SJCRH30 (cell line): ENCODE data around the gene HSD3B7. TPM values are rescaled to one million over a fixed set of nuclear protein-coding genes. Genes with fewer than 3 reads are reported as not detected.
A peak's percentile ranks its signal among the peaks of the same experiment; 100 is the strongest.

Source experiments
- DNase-seq, 2 experiments: peaks; one replicate each; pipeline ENCODE4 v3.0.0-alpha.2; 2015 to 2020
- H3K27ac ChIP-seq: fragments of 250-450 bp; sonication (Bioruptor Pico); 2 replicates; pipeline ENCODE4 v1.5.1; 2020; ENCODE audit warnings: mild to moderate bottlenecking, moderate library complexity
- H3K27me3 ChIP-seq: fragments of 250-450 bp; sonication (Bioruptor Pico); 2 replicates; pipeline ENCODE4 v1.5.1; 2020; ENCODE audit warnings: mild to moderate bottlenecking, moderate library complexity
- H3K36me3 ChIP-seq: fragments of 250-450 bp; sonication (Bioruptor Pico); 2 replicates; pipeline ENCODE4 v1.5.1; 2020; ENCODE audit warnings: mild to moderate bottlenecking, moderate library complexity
- H3K4me1 ChIP-seq: fragments of 250-450 bp; sonication (Bioruptor Pico); 2 replicates; pipeline ENCODE4 v1.5.1; 2020; ENCODE audit warnings: mild to moderate bottlenecking, moderate library complexity
- H3K4me3 ChIP-seq: fragments of 250-450 bp; sonication (Bioruptor Pico); 2 replicates; pipeline ENCODE4 v1.5.1; 2020; ENCODE audit warnings: mild to moderate bottlenecking, moderate library complexity
- H3K9me3 ChIP-seq: fragments of 250-450 bp; sonication (Bioruptor Pico); replicated peaks from 2 replicates; pipeline ENCODE4 v1.5.1; 2020; ENCODE audit warnings: mild to moderate bottlenecking, moderate library complexity
- total RNA-seq: library from RNA; depleted of rRNA; stranded (reverse); fragments of >200 nt; shearing (Covaris generic); gene quantifications from 2 replicates; pipeline ENCODE4 v1.2.3, GENCODE V29; 2014

The HSD3B7 gene
- total RNA-seq, 1 experiment from 2014 or later: 3.4 TPM

DNA sequence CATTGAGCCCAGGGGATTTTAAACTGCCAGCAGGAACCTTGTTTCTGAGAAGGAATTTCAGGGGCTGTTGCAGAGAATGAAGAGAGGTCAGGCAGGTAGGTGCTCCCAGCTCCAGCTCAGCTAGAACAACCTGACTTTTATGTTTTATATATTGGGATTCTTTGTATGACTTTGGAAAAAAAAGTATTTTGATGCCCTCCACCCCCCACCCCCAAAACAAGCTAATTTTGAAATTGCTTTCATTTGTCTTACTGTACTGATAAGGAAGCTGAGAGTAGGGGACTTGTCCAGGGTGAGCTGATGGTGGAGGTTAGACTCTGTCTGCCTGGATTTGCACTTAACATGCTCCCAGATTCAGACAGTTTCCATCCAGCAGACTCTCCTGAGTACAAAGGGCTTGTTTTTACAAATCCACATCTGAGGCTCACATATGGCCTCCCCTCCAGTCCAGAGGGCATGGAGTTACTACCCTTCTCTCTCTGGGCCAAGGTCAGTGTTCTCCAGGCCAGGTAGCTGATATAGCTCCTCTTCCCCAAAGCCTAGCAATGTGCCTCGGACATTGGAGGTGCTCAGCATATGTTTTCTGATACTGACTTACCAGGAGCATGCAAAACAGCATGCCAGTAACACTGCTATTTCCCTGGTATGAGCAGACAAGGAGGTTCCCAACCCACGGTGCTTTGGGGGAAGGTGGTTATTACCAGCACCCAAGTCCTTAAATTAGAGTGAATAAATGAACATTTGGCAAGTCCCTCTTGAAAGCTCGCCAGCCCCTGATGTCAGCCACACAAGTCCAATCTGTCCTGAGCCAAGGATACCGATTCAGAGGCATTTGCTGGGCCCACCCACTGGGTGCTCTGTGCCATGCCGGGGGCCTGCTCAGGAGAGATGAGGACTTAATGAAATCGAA is 14.1 kb downstream of the HSD3B7 start:
- Histone ChIP-seq H3K4me3 (no peak overlapping the region), H3K9me3 (no peaks in the 10 kb centered on the region), H3K27ac (peak overlapping the region; percentile 69), H3K4me1 (peaks cover 27% of the 10 kb centered on the region), H3K27me3 (no peaks in the 10 kb centered on the region), H3K36me3 (no peaks in the 10 kb centered on the region)
- no peak for DNase-seq

DNA sequence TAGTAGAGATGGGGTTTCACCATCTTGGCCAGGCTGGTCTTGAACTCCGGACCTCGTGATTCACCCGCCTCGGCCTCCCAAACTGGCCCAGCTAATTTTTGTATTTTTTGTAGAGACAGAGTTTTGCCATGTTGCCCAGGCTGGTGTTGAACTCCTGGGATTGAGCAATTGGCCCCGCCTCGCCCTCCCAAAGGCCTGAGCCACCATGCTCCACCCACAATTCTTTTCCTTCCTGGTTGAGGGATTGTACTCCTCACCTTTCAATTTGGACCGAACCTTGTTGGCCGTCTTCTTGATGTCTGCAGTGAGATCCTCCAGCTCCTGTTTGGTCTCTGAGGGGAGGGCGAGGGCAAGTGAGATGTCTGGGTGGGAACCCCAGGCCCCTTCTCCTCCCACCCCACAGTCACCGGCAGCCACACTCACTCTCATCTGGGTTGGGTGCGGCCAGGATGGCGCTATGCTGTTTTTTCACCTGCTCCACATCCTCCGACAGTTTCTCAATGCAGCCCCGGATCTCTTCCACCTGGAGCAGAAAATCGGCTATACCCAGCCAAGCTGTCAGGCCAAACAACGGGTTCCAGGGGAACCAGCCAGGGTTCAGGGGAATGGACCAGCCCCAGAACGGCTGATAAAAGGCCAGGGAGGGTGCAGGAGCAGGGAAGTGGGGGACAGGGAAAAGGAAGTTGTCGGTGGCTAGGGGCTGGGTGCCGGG is 15.8 kb downstream of the HSD3B7 start:
- no peak for DNase-seq
- H3K27me3 ChIP-seq: no peaks in the 10 kb centered on the region
- H3K4me3 ChIP-seq: no peak overlapping the region
- no peaks in the 10 kb centered on the region for H3K9me3 ChIP-seq
- H3K4me1 ChIP-seq: peaks cover 27% of the 10 kb centered on the region
- no peaks in the 10 kb centered on the region for H3K36me3 ChIP-seq
- no peak overlapping the region for H3K27ac ChIP-seq

DNA sequence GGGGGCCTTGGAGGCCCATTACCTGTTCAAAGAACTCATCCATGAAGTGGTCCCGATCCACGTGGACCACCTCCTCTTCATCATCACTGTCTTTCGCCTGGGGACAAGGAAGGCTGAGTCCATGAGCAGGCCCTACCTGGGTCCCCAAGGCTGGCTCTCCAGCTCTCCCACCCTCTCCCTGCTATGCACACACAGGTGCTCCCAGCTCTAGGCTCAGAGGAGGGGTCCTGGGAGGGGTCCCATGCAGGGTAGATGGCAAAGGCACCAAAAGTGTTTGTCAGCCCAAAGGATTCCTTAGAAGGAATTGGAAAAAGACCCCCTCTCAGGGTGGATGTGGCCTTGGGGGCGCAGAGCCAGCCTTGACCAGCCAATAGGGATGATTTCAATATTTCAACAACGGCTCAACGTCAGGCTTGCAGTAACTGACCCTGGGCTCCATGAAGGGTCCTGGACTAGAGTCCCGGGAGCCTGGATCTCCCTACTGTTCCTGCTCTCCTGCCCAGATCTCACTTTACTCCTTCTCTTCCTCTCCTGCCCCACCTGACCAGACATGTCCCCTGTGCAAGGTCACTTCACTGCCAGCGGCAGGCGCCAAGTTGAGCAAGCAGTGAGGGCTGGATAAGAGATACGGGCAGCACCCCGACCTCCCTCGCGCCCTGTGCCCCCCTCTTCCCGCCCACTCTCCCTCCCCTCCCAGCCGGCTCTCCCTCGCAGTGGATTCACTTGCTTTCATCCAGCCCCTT is 16.7 kb downstream of the HSD3B7 start:
- no peaks in the 10 kb centered on the region for H3K36me3 ChIP-seq
- H3K27ac ChIP-seq: no peak overlapping the region
- peaks cover 27% of the 10 kb centered on the region for H3K4me1 ChIP-seq
- no peaks in the 10 kb centered on the region for H3K9me3 ChIP-seq
- H3K4me3 ChIP-seq: no peak overlapping the region
- H3K27me3 ChIP-seq: no peaks in the 10 kb centered on the region
- no peak for DNase-seq

DNA sequence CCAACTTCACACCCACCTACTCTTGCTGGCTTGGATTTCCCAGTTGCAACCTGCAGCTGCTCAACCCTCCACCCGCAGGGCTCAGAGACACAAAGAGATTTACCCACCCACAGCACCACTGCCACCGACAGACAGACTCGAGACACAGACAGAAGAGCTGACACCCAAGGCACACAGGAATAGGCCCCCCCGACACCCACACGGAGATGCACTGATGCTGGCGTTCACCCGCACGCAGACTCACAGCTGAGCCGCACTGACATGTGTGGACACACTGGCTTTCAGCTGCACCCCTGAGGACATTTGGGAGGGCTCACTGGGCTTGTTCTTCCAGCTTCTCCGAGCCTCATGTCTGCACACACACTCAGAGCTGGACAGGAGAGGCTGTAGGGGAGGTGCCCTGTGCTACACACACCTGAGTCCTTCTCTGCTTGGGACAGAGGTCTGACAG is 17.3 kb downstream of the HSD3B7 start:
- no peaks in the 10 kb centered on the region for H3K9me3 ChIP-seq
- no peak overlapping the region for H3K4me3 ChIP-seq
- DNase-seq: peak in 1 of 2 experiments; percentile 50
- H3K27me3 ChIP-seq: no peaks in the 10 kb centered on the region
- H3K4me1 ChIP-seq: peaks cover 27% of the 10 kb centered on the region
- no peak overlapping the region for H3K27ac ChIP-seq
- no peaks in the 10 kb centered on the region for H3K36me3 ChIP-seq

DNA sequence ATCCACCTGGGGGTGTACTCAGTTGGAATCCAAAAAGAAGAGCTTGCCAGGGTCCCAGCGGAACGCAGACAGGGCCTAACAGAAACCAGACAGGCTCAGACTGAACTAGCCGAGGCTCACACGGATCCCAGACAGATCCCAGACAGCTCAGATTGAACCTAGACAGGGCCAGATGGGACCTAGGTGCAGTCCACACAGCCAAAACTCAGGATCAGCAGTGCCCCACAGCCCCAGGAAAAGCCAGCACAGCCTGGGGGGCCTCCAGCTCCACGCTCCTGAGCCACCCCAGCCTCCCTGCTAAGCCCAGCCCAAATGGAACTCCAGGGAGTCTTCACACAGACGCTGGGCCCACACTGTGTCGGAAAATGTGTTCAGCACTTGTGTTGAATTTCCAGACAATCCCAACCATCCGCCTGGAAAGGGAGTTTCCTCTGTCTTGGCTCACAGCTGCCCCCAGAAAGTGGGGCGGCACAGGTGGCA is 17.9 kb downstream of the HSD3B7 start:
- H3K4me1 ChIP-seq: peaks cover 21% of the 10 kb centered on the region
- no peak for DNase-seq
- H3K27me3 ChIP-seq: no peaks in the 10 kb centered on the region
- H3K27ac ChIP-seq: no peak overlapping the region
- H3K36me3 ChIP-seq: no peaks in the 10 kb centered on the region
- H3K9me3 ChIP-seq: no peaks in the 10 kb centered on the region
- H3K4me3 ChIP-seq: no peak overlapping the region

DNA sequence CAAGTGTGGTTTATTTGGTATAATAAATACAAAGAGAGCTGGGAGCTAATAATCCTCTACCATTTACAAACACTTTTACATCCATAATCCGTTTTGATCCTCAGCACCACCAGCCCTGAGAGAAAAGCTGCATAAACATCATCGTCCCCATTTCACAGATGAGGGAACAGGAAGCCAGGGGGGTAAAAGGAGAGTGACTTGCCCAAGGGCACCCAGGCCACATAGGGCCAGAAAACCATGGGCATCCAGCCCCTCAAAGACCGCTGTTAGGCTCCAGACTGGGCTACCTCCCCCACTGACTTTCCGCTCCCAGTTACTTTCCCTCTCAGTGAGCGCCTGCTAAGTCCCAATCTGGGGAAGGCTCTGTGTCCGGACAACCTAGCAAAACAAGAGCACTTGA is 18.7 kb downstream of the HSD3B7 start:
- Histone ChIP-seq H3K36me3 (no peaks in the 10 kb centered on the region), H3K9me3 (no peaks in the 10 kb centered on the region), H3K4me1 (peaks cover 13% of the 10 kb centered on the region), H3K4me3 (no peak overlapping the region), H3K27me3 (no peaks in the 10 kb centered on the region), H3K27ac (no peak overlapping the region)
- no peak for DNase-seq

DNA sequence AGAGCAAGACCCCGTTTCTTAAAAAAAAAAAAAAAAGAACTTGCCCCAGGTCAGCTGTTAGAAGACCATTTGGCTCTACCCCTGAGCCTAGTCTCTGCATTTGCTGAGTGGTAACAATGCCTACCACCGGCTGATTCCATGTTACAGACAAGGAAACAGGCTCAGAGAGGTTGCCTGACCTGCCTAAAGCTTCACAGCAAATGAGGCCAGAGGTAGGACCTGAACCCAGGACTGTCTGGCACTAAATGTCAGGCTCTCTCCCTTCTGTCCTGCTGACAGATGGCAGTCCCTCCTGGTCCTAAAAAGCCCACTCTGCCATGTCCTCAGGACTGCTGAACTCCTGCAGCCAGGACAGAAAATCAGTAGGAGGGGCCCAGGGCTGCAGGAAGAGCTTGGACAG is 19.7 kb downstream of the HSD3B7 start:
- DNase-seq: no peak
- H3K27ac ChIP-seq: no peak overlapping the region

DNA sequence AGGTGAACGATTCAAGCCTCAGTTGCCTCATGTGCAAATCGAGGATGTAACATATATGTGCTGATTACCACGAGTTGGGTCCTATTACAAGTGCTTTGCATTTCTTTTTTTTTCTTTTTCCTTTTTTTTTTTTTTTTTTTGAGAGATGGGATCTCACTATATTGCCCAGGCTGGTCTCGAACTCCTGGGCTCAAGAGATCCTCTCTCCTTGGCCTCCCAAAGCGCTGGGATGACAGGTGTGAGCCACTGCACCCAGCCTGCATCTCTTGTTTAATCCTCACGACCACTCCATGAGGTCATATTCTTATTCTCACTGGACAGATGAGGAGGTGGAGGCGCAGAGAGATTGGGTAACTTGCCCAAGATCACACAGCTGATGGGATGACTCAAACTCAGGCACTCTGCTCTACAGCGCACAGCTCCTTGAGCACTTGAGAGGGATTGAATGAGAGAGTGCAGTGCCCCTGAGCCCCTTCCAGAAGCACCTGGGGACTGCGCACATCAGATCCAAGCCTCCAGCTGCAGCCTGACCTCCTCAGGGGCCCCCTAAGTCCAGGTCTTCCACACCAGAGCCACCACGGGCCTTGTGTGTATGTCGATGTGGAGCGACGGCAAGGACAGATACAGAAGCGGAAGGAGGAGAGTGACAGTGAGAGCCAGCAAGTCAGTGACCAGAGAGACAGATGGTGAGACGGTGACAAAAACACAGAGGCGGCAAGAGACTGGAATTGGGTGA is 20.5 kb downstream of the HSD3B7 start:
- H3K36me3 ChIP-seq: no peaks in the 10 kb centered on the region
- no peak overlapping the region for H3K27ac ChIP-seq
- no peaks in the 10 kb centered on the region for H3K27me3 ChIP-seq
- no peaks in the 10 kb centered on the region for H3K9me3 ChIP-seq
- H3K4me3 ChIP-seq: no peak overlapping the region
- H3K4me1 ChIP-seq: peaks cover 9% of the 10 kb centered on the region
- DNase-seq: no peak

More for the DNA sequence above, 19.7 kb downstream of the HSD3B7 start:
- Histone ChIP-seq H3K27me3 (no peaks in the 10 kb centered on the region), H3K36me3 (no peaks in the 10 kb centered on the region), H3K4me1 (peaks cover 9% of the 10 kb centered on the region), H3K9me3 (no peaks in the 10 kb centered on the region), H3K4me3 (no peak overlapping the region)

DNA sequence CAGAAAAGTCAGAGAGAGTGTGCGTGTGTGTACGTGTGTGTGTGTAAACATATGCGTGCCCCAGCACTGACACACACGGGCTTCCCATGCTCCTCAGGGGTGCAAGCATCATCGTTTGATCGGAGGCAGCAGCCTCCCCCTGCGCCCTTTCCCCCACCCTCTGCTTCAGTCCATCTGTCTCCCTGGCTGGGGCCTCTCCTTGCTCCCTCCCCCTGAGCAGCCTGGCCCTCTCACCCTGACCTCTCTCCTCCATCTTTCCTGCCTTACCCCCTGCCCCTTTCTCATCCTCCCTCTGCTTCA is 21.0 kb downstream of the HSD3B7 start:
- Histone ChIP-seq H3K36me3 (no peaks in the 10 kb centered on the region), H3K27ac (no peak overlapping the region), H3K9me3 (no peaks in the 10 kb centered on the region), H3K4me3 (no peak overlapping the region), H3K4me1 (peaks cover 9% of the 10 kb centered on the region), H3K27me3 (0 out of 2 replicates have a peak, but pooled peaks cover 3% of the 10 kb centered on the region)
- DNase-seq: no peak

DNA sequence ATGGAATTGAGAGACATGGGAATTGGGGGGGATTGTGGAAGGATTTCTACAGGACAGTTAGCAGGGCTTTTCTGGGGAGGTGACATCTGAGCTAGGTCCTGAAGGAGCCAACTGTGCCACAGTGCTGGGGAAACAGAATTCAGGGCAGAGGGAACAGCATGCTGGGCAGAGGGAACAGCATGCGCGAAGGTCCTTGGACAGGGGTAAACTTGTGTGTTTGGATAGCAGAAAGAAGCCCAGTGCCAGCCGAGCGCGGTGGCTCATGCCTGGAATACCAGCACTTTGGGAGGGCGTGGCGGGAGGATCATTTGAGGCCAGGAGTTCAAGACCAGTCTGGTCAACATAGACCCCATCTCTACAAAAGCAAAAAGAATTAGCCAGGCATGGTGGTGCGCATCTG is 21.6 kb downstream of the HSD3B7 start:
- Histone ChIP-seq H3K4me1 (peaks cover 9% of the 10 kb centered on the region), H3K36me3 (no peaks in the 10 kb centered on the region), H3K4me3 (no peak overlapping the region), H3K9me3 (no peaks in the 10 kb centered on the region), H3K27me3 (0 out of 2 replicates have a peak, but pooled peaks cover 3% of the 10 kb centered on the region), H3K27ac (no peak overlapping the region)
- DNase-seq: no peak

DNA sequence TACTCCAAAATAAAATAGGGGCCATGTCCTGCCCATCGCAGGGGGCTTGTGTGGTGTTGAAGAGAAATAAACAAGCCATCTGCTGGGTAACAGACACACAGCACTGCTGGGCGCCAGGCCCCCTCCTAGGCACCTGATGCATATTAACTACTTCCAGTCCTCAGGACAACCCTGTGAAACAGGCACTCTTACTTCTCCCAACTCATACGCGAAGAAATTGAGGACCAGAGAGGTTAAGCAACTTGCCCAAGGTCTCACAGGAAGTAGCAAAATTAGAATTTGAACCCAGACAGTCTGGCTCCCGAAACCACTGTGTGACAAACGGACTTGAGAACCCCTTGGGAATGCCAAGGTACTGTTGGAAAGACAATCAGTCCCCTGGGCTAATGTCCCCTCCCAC is 22.7 kb downstream of the HSD3B7 start:
- no peak overlapping the region for H3K27ac ChIP-seq
- no peaks in the 10 kb centered on the region for H3K9me3 ChIP-seq
- no peak for DNase-seq
- H3K4me3 ChIP-seq: no peak overlapping the region
- peaks cover under 1% of the 10 kb centered on the region; the same call in 1 of the 2 replicates for H3K4me1 ChIP-seq
- H3K27me3 ChIP-seq: 0 out of 2 replicates have a peak, but pooled peaks cover 3% of the 10 kb centered on the region
- no peaks in the 10 kb centered on the region for H3K36me3 ChIP-seq

DNA sequence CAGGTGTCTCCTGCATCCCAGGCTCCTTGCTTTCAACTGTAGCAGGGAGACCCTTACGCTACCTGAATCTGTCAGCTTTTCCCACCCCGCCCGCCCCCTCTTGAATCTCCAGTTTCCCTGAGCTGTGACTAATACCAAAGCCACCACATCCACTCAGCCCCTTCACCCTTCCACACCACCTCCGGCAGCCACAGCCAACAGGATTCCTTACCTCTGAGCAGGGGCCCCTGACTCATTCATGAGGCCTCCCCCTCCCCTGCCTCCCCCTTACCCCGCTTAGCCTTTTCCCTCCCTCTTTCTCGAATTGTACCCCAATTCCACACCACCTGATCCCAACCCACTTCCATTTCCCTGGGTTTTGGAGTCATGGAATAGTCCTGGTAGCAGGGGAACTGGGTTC is 23.1 kb downstream of the HSD3B7 start:
- Histone ChIP-seq H3K9me3 (no peaks in the 10 kb centered on the region), H3K36me3 (no peaks in the 10 kb centered on the region), H3K4me1 (no peaks in the 10 kb centered on the region), H3K4me3 (no peak overlapping the region), H3K27me3 (0 out of 2 replicates have a peak, but pooled peaks cover 3% of the 10 kb centered on the region), H3K27ac (no peak overlapping the region)
- peak in 1 of 2 experiments; percentile 35 for DNase-seq

DNA sequence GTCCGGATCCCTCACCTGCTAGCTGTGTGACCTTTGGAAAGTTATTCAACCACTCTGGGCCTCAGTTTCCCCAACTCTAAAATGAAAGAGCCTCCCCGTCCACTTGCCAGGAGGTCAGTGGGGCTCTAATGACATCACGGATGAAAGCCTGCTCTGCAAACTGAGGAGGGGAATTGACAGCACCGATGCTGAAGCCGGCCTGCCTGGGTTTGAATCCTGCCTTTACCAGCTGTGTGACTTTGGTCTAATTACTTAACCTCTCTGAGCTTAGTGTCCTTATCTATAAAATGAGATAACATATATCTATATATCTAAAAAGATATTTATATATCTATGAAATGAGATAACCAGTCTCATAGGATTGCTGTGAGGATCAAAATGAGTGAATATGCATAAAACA is 23.5 kb downstream of the HSD3B7 start:
- Histone ChIP-seq H3K27ac (no peak overlapping the region), H3K4me3 (no peak overlapping the region), H3K36me3 (no peaks in the 10 kb centered on the region), H3K4me1 (no peaks in the 10 kb centered on the region), H3K27me3 (0 out of 2 replicates have a peak, but pooled peaks cover 3% of the 10 kb centered on the region), H3K9me3 (no peaks in the 10 kb centered on the region)
- no peak for DNase-seq

DNA sequence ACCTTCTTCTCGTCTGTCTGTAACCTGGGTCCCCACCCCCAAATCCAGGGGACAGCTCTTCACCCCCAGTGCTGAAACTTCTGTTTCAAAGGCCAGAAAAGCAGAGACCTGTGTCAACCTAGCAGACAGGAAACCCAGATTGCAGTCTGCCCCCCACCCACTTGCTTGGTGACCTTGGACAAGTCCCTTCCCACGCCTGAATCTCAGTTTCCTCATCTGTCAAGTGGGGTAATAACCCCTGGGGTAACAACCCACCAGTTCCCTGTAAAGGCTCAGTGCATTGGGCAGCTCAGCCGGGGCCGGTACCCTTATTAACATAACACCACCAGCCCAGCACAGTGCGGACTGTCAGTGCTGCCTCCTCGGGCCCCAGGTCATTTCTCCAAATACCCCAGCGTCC is 24.1 kb downstream of the HSD3B7 start:
- H3K4me1 ChIP-seq: no peaks in the 10 kb centered on the region
- no peak overlapping the region for H3K4me3 ChIP-seq
- no peaks in the 10 kb centered on the region for H3K36me3 ChIP-seq
- 0 out of 2 replicates have a peak, but pooled peaks cover 3% of the 10 kb centered on the region for H3K27me3 ChIP-seq
- no peak overlapping the region for H3K27ac ChIP-seq
- no peak for DNase-seq
- no peaks in the 10 kb centered on the region for H3K9me3 ChIP-seq
